Body of pancreas (tissue), 4 donors: ENCODE measurements around the gene VASH1. TPM values are rescaled to one million over a fixed set of nuclear protein-coding genes. Genes with fewer than 3 reads are reported as not detected.

ENCODE experiments used
- ATAC-seq: fragments of 150-250 bp; one replicate; pipeline ENCODE4 v1.9.1; 2016
- DNase-seq, 4 donors: peaks; one replicate each; pipeline ENCODE4 v3.0.0-alpha.2; 2019
- H3K27ac ChIP-seq, 4 donors: fragments of 200-600 bp; sonication (generic); 1 replicate in 3 of 4; 2 replicates in 1 of 4; pipeline versions ENCODE4 v1.5.1 to v1.6.1; 2016 to 2019; ENCODE audit warnings: mild to moderate bottlenecking in 1 of 4, mixed read lengths in 1 of 4, moderate library complexity in 1 of 4
- H3K27me3 ChIP-seq, 2 donors: fragments of 200-600 bp; sonication (generic); one replicate each; pipeline ENCODE4 v1.6.0; 2016; ENCODE audit warnings: mild to moderate bottlenecking in 1 of 2
- H3K36me3 ChIP-seq, 2 donors: fragments of 200-600 bp; sonication (generic); replicated peaks in 1 of 2; 2 replicates each; pipeline ENCODE4 v1.5.1; 2016; ENCODE audit warnings: low read depth in 2 of 2; ENCODE audit not compliant: insufficient read depth in 1 of 2
- H3K4me1 ChIP-seq: fragments of 200-600 bp; sonication (generic); one replicate; pipeline ENCODE4 v1.6.0; 2016
- H3K4me3 ChIP-seq, 2 donors: fragments of 200-600 bp; sonication (generic); 1 replicate in 1 of 2; 2 replicates in 1 of 2; pipeline ENCODE4 v1.5.1; 2016 to 2019
- H3K9me3 ChIP-seq, 3 donors: fragments of 200-600 bp; sonication (generic); 1 replicate in 2 of 3; 2 replicates in 1 of 3; pipeline ENCODE4 v1.5.1; 2016
- POLR2A ChIP-seq, 3 donors: fragments of 450-650 bp; IDR thresholded peaks; one replicate each; pipeline ENCODE4 v1.6.1; 2016; ENCODE audit warnings: antibody characterized with exemption in 3 of 3, mild to moderate bottlenecking in 2 of 3
- WGBS, 2 donors: methylation state at CpG; one replicate each; pipeline ENCODE4 v1.1.5; 2017; 5-methylcytosine and 5-hydroxymethylcytosine counted together
- intact Hi-C: fragments of 100-400 bp; cut with DNase I; formaldehyde crosslinking; loops from one replicate; pipeline ENCODE4 v1.15.1; 2023
- total RNA-seq, 2 donors: library from RNA; depleted of rRNA; stranded (reverse); fragments of >200 nt; gene quantifications; one replicate each; pipeline ENCODE4 v1.1.0, GENCODE V29; 2016
- TF ChIP-seq, protein P1 (sequence below), 7 experiments: fragments of 450-650 bp in 4 of 7; fragments of 200-600 bp in 3 of 7; sonication (generic) in 3 of 7; IDR thresholded peaks; one replicate each; pipeline ENCODE4 v1.5.1; 2016 to 2019; ENCODE audit warnings: antibody characterized with exemption in 7 of 7

Gene VASH1
- total RNA-seq, 2 donors from 2014 or later: 3.1 to 5.9 TPM

DNA sequence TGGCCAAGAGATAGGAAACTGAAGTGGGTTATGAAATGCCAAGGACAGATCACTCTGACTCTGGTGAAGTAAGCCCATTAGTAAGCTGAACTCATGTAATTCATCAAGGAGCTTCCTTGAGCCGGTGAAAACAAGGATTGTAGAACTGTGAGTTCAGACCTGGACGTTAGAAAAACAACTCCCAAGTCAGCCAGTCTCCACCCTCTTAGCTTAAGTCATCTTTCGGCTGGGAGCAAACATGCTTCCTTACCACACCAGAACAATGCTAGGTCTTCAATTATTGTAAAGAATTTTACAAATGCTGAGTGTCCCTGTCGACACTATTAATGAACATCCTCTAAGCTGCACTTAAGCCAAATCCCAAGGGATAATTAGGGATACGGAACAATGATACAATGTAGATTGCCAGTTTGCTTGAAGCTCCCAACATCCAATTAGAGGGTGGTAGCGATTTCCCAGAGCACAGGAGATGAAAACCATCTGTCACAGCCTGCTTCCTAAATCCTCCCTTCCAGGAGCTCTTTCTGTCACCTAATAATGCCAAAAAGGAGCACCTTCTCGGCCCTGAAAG lies 45.7 kb upstream of the VASH1 start:
- TF ChIP-seq, protein P1, sequence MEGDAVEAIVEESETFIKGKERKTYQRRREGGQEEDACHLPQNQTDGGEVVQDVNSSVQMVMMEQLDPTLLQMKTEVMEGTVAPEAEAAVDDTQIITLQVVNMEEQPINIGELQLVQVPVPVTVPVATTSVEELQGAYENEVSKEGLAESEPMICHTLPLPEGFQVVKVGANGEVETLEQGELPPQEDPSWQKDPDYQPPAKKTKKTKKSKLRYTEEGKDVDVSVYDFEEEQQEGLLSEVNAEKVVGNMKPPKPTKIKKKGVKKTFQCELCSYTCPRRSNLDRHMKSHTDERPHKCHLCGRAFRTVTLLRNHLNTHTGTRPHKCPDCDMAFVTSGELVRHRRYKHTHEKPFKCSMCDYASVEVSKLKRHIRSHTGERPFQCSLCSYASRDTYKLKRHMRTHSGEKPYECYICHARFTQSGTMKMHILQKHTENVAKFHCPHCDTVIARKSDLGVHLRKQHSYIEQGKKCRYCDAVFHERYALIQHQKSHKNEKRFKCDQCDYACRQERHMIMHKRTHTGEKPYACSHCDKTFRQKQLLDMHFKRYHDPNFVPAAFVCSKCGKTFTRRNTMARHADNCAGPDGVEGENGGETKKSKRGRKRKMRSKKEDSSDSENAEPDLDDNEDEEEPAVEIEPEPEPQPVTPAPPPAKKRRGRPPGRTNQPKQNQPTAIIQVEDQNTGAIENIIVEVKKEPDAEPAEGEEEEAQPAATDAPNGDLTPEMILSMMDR (IDR thresholded peaks at IDR 0.05): no peak
- H3K36me3 ChIP-seq: no peaks in the 10 kb centered on the region
- 52 to 68% methylated on average over 7 of the region's 7 CpGs for WGBS, 2 donors
- H3K4me1 ChIP-seq: no peaks in the 10 kb centered on the region
- peak; percentile 21 for ATAC-seq
- H3K9me3 ChIP-seq: no peaks in the 10 kb centered on the region
- H3K4me3 ChIP-seq: no peak overlapping the region
- intact Hi-C loops: no loop called here
- no peak for DNase-seq
- H3K27me3 ChIP-seq: no peaks in the 10 kb centered on the region
- H3K27ac ChIP-seq: peak overlapping the region in 1 of 4 donors; percentile 7

DNA sequence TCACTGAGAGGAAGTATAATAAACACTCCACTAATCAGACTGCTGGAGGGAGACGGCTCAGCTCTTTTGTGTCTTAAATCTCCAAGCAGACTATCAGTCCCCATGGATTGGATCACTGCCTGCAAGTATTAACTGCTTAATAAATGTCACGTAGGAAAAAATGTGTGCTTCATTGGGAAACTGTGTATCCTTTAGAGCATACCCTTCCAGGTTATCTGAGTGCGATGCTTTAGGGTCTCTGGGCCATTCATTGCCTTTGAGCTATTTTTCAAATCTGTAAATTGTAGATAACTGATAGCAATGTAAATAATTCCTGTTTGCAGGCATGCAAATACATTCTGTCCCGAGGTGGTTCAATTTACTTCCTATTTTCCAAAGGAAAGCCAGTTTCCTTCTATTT lies 45.0 kb upstream of the VASH1 start:
- Histone ChIP-seq H3K4me3 (no peak overlapping the region), H3K27me3 (no peaks in the 10 kb centered on the region), H3K36me3 (no peaks in the 10 kb centered on the region), H3K9me3 (no peaks in the 10 kb centered on the region), H3K27ac (no peak overlapping the region), H3K4me1 (no peaks in the 10 kb centered on the region)
- intact Hi-C loops: no loop called here
- 36 to 45% methylated on average over 4 of the region's 4 CpGs for WGBS, 2 donors
- DNase-seq: no peak
- no peak for TF ChIP-seq POLR2A (IDR thresholded peaks at IDR 0.05)
- TF ChIP-seq, protein P1 (IDR thresholded peaks at IDR 0.05): no peak
- no peak for ATAC-seq

DNA sequence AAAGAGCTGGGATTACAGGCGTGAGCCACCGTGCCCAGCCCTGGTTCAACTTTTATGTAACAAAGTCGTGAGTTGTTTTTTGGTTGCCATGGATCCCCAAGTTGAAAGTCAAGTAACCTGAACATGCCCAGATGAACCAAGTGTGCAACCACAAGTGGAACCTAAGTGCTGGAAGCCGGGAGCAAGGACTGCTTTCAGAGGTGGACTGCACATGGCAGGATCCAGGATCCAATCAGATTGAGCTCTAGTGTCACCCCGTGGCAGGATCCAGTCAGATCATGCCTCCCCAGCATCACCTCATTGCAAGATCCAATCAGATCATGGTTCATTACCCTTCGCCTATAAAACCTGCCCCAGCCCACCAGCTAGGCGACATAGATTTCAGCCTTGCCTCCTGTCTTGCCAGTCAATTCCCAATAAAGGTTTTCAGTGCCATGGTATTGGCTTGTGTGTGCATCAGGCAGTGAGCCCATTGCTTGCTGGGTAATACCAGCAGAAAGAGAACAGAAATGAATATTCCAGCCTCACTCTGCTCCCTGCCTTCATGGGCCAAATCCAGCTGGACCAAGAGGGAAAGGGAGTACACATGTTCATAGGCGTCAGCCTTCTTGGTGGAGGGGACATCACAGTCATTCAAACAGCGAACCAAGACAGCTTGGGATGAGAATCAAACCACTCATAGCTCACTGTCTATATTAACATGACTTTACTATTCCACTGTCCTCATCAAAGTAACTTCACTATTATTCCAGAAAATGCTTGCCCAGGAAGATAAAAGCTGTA lies 43.6 kb upstream of the VASH1 start:
- TF ChIP-seq, protein P1 (IDR thresholded peaks at IDR 0.05): no peak
- no peak for TF ChIP-seq POLR2A (IDR thresholded peaks at IDR 0.05)
- intact Hi-C loops: no loop called here
- ATAC-seq (no peak), DNase-seq (no peak)
- 88% methylated on average over 7 to 9 of the region's 9 CpGs for WGBS, 2 donors
- H3K4me3 ChIP-seq: no peak overlapping the region
- H3K4me1 ChIP-seq: no peaks in the 10 kb centered on the region
- no peaks in the 10 kb centered on the region for H3K27me3 ChIP-seq
- no peaks in the 10 kb centered on the region for H3K9me3 ChIP-seq
- H3K27ac ChIP-seq: no peak overlapping the region
- H3K36me3 ChIP-seq: no peaks in the 10 kb centered on the region

DNA sequence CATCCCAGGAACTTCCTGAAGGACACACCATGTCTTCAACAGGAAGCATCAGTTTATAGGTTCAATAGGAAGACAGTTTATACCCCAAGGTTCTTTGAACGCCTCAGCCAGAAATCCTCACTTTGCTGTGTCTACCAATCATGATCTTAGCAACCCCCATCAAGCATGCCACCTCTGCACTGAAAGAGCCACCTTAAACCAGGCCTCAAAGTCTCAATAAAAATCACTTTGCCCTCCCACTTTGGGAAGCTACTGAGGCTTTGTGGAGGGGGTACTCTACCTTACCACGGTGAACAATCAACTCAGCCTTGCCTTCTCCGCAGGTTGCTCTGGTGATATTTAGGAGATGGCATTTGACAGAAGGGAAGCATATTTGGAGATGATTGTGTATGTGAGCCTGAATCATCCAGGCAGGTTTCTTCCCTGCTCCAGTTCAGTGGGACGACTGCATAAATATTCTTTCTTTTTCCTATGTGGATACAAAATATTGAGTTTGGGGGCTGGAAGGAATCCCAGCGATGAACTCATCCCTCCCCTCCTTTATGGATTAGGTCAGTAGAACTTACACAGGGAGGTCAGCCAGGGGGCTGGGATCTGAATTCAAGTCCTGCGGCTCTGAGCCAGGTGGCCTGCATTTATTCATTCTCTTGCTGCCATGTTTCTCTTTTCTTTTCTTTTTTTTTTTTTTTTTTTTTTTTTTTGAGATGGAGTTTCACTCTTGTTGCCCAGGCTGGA lies 42.8 kb upstream of the VASH1 start:
- WGBS, 2 donors: 81 to 83% methylated on average over 6 of the region's 6 CpGs
- H3K36me3 ChIP-seq: no peaks in the 10 kb centered on the region
- no peak overlapping the region for H3K27ac ChIP-seq
- ATAC-seq: no peak
- no peaks in the 10 kb centered on the region for H3K4me1 ChIP-seq
- DNase-seq: no peak
- intact Hi-C loops: no loop called here
- no peaks in the 10 kb centered on the region for H3K9me3 ChIP-seq
- TF ChIP-seq, protein P1 (IDR thresholded peaks at IDR 0.05): no peak
- TF ChIP-seq POLR2A (IDR thresholded peaks at IDR 0.05): no peak
- H3K4me3 ChIP-seq: no peak overlapping the region
- H3K27me3 ChIP-seq: no peaks in the 10 kb centered on the region
